ENCODE results near the gene CYP1A2.

The CYP1A2 gene

GRCh38 chr15:74789171-74789631, 40.6 kb downstream of the CYP1A2 start:
- TF ChIP-seq CTCF (IDR thresholded peaks at IDR 0.05) = no peak
- Histone ChIP-seq H3K27ac (peak overlapping the region; percentile 59 to 67), H3K4me3 (peak overlapping the region; percentile 18)
- DNase-seq (ENCODE audit: low spot score) = no peak

DNA sequence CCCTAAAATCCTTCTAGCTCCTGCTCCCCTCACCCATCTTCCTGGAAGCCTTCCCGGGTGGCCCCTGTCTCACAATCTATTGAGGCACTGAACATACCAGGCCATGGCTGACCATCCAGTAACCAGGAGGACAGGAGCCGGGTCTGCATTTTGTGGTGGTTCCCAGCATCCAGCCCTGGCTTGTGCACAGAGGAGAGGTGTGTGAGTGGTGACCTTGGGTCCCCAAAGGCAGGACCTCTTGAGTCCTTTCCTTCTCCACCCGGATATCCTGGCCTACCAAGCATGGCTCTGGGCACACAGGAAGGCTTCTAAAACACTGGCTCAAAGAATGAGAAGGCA, 41.1 kb downstream of the CYP1A2 start:
- peak overlapping the region; percentile 59 to 67 for H3K27ac ChIP-seq
- no peak for TF ChIP-seq CTCF (IDR thresholded peaks at IDR 0.05)
- peak overlapping the region; percentile 34 for H3K4me3 ChIP-seq
- DNase-seq (ENCODE audit: low spot score) = no peak

DNA sequence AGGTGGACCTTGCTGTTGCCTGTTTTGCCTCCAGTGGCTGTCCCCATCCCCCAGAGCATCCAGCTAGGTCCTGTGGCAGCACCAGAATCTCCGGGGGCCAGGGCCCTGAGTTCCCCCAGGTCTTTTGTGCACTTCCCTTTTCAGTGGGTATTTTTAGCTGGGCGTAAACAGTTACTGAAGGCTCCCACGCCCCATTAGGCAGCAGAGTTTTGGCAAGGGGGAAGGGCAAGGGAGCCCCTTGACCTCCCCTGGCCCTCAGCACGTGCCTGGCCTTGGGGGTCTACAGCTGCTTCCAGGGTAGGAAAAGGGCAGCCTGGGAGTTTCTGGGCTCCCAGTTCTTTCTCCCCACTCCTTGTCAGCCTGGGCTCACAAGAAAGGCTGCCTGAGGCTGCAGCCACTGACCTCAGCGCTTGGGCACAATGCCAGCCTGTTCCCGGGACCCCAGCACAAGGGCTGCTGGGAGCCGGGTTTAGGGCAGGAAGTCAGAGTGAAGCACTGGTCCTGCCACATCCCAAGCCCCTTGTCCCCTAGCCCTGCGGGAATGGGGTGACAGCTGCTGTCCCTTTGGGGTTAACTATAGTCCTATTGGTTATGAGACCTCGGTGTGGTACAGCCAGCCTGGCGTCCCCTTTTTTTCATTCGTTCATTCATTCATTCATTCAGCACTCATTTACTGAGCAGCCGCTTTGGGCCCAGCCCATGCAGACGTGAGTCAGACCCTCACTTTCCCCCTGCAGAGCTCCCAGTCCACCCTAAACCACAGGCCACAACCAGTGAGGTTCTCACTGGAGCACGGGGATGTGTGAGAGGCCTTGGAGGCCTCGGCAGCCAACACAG, 41.7 kb downstream of the CYP1A2 start:
- no peak for TF ChIP-seq CTCF (IDR thresholded peaks at IDR 0.05)
- Histone ChIP-seq H3K4me3 (peak overlapping the region; percentile 34), H3K27ac (peak overlapping the region; percentile 59 to 67)
- DNase-seq (ENCODE audit: low spot score) = no peak

GRCh38 chr15:74791007-74791406, 42.4 kb downstream of the CYP1A2 start:
- Histone ChIP-seq H3K4me3 (no peak overlapping the region), H3K27ac (no peak overlapping the region)
- no peak for DNase-seq (ENCODE audit: low spot score)
- TF ChIP-seq CTCF (IDR thresholded peaks at IDR 0.05) = no peak

- Histone ChIP-seq H3K4me3 (no peak overlapping the region), H3K27ac (no peak overlapping the region)
- no peak for DNase-seq (ENCODE audit: low spot score)
- no peak for TF ChIP-seq CTCF (IDR thresholded peaks at IDR 0.05)
These were observed 43.0 kb downstream of the CYP1A2 start for GRCh38 chr15:74791667-74792066.

- no peak overlapping the region for H3K4me3 ChIP-seq
- no peak overlapping the region for H3K27ac ChIP-seq
- DNase-seq (ENCODE audit: low spot score) = no peak
- TF ChIP-seq CTCF (IDR thresholded peaks at IDR 0.05) = no peak
These were observed 43.8 kb downstream of the CYP1A2 start for GRCh38 chr15:74792227-74793016.

All from coronary artery (tissue), 2 donors.